ENCODE data around the gene BCAT1. TPM values are rescaled to one million over a fixed set of nuclear protein-coding genes. Genes with fewer than 3 reads are reported as not detected.

Gene BCAT1
- total RNA-seq, 1 donor from 2014 or later: 8.9 TPM

GRCh38 chr12:24760162-24760561 lies 188.7 kb downstream of the BCAT1 start:
- ATAC-seq: no peak

Other genes with a start within 250 kb of the BCAT1 start
- not detected for gene DNAI7, start 246.1 kb upstream of the BCAT1 start, total RNA-seq
- gene ETFRF1, start 246.1 kb upstream of the BCAT1 start, total RNA-seq: 13.1 TPM